HEK293 (cell line): Measurements from ENCODE around the gene AOC2.

Source experiments
- CTCF ChIA-PET: fragments of 350-600 bp; formaldehyde crosslinking; extraction: SDS; loops from one replicate; lab custom pipeline; 2021; ENCODE audit warnings: antibody characterized with exemption; lab: Yijun Ruan, JAX
- POLR2A ChIA-PET: fragments of 300-600 bp; formaldehyde crosslinking; extraction: SDS; loops from one replicate; lab custom pipeline; 2020; ENCODE audit warnings: antibody characterized with exemption, inconsistent platforms; lab: Yijun Ruan, JAX
- H3K27ac ChIP-seq: fragments of 200-500 bp; sonication (Bioruptor generic); 2 replicates; pipeline ENCODE4 v1.5.1; 2014; ENCODE audit warnings: low read depth, low read length, control low read depth, inconsistent platforms; ENCODE audit errors: extremely low read depth
- H3K36me3 ChIP-seq, 2 experiments: fragments of 200-500 bp in 1 of 2; sonication (Bioruptor generic) in 1 of 2; 1 replicate in 1 of 2; 2 replicates in 1 of 2; pipeline ENCODE4 v1.5.1; 2014 to 2017; ENCODE audit warnings: inconsistent platforms in 2 of 2, low read length in 2 of 2; ENCODE audit not compliant: control insufficient read depth in 2 of 2, insufficient read depth in 1 of 2
- H3K4me1 ChIP-seq: fragments of 200-500 bp; sonication (Bioruptor generic); 2 replicates; pipeline ENCODE4 v1.5.1; 2014; ENCODE audit warnings: mild to moderate bottlenecking, low read length, inconsistent platforms; ENCODE audit not compliant: control insufficient read depth, insufficient read depth
- H3K4me3 ChIP-seq: 2 replicates; pipeline ENCODE4 v1.5.1; 2011; ENCODE audit warnings: low read depth, mild to moderate bottlenecking, control low read depth, low read length, moderate library complexity
- H3K9me3 ChIP-seq: fragments of 200-500 bp; sonication (Bioruptor generic); 2 replicates; pipeline ENCODE4 v1.5.1; 2014; ENCODE audit warnings: low read depth, low read length, inconsistent platforms; ENCODE audit not compliant: control insufficient read depth, insufficient read depth
- GLIS1 ChIP-seq: fragments of 450-650 bp; formaldehyde crosslinking; IDR thresholded peaks from 2 replicates; pipeline ENCODE4 v1.5.1; 2016; ENCODE audit warnings: missing biosample characterization, missing genetic modification characterization
- KLF7 ChIP-seq: fragments of 450-650 bp; formaldehyde crosslinking; IDR thresholded peaks from 2 replicates; pipeline ENCODE4 v1.5.1; 2016; ENCODE audit warnings: missing biosample characterization, missing genetic modification characterization, borderline replicate concordance
- KLF9 ChIP-seq: fragments of 450-650 bp; formaldehyde crosslinking; IDR thresholded peaks from 2 replicates; pipeline ENCODE4 v1.5.1; 2016; ENCODE audit warnings: missing biosample characterization, missing genetic modification characterization, low read depth
- OVOL3 ChIP-seq: fragments of 450-650 bp; formaldehyde crosslinking; IDR thresholded peaks from 2 replicates; pipeline ENCODE4 v1.5.1; 2016; ENCODE audit warnings: missing biosample characterization, missing genetic modification characterization
- WT1 ChIP-seq: fragments of 450-650 bp; formaldehyde crosslinking; IDR thresholded peaks from 2 replicates; pipeline ENCODE4 v1.5.1; 2016; ENCODE audit warnings: missing biosample characterization, missing genetic modification characterization
- ZNF132 ChIP-seq: fragments of 450-650 bp; formaldehyde crosslinking; IDR thresholded peaks from 2 replicates; pipeline ENCODE4 v1.5.1; 2017; ENCODE audit warnings: missing biosample characterization, missing genetic modification characterization, borderline replicate concordance
- ZNF146 ChIP-seq: fragments of 450-650 bp; formaldehyde crosslinking; IDR thresholded peaks from 2 replicates; pipeline ENCODE4 v1.5.1; 2016; ENCODE audit warnings: missing biosample characterization, missing genetic modification characterization
- ZNF2 ChIP-seq: fragments of 450-650 bp; formaldehyde crosslinking; IDR thresholded peaks from 2 replicates; pipeline ENCODE4 v1.5.1; 2016; ENCODE audit warnings: missing biosample characterization, missing genetic modification characterization
- ZNF391 ChIP-seq: fragments of 450-650 bp; formaldehyde crosslinking; IDR thresholded peaks from 2 replicates; pipeline ENCODE4 v1.5.1; 2016; ENCODE audit warnings: low read depth, missing biosample characterization, missing genetic modification characterization, borderline replicate concordance
- ZNF423 ChIP-seq: fragments of 450-650 bp; formaldehyde crosslinking; IDR thresholded peaks from 2 replicates; pipeline ENCODE4 v1.5.1; 2016; ENCODE audit warnings: missing biosample characterization, missing genetic modification characterization
- ZNF433 ChIP-seq: fragments of 450-650 bp; formaldehyde crosslinking; IDR thresholded peaks from 2 replicates; pipeline ENCODE4 v1.5.1; 2016; ENCODE audit warnings: missing biosample characterization, missing genetic modification characterization, low read depth
- ZNF544 ChIP-seq: fragments of 450-650 bp; formaldehyde crosslinking; IDR thresholded peaks from 2 replicates; pipeline ENCODE4 v1.5.0; 2017; ENCODE audit warnings: missing biosample characterization, missing genetic modification characterization
- ZNF561 ChIP-seq: fragments of 450-650 bp; IDR thresholded peaks from 2 replicates; pipeline ENCODE4 v1.5.1; 2018; ENCODE audit warnings: missing biosample characterization, missing genetic modification characterization, borderline replicate concordance
- ZNF654 ChIP-seq: fragments of 450-650 bp; formaldehyde crosslinking; IDR thresholded peaks from 2 replicates; pipeline ENCODE4 v1.5.1; 2016; ENCODE audit warnings: low read depth, missing biosample characterization, missing genetic modification characterization
- ZNF843 ChIP-seq: fragments of 450-650 bp; formaldehyde crosslinking; IDR thresholded peaks from 2 replicates; pipeline ENCODE4 v1.5.1; 2016; ENCODE audit warnings: missing biosample characterization, missing genetic modification characterization
- TF ChIP-seq, protein P1 (sequence below): fragments of 450-650 bp; formaldehyde crosslinking; IDR thresholded peaks from 2 replicates; pipeline ENCODE4 v1.5.1; 2016; ENCODE audit warnings: missing biosample characterization, missing genetic modification characterization
- TF ChIP-seq, protein P2 (sequence below): fragments of 450-650 bp; IDR thresholded peaks from 2 replicates; pipeline ENCODE4 v1.5.1; 2018; ENCODE audit warnings: missing biosample characterization, mild to moderate bottlenecking, missing genetic modification characterization
- TF ChIP-seq, protein P3 (sequence below): fragments of 450-650 bp; formaldehyde crosslinking; IDR thresholded peaks from 2 replicates; pipeline ENCODE4 v1.5.1; 2016; ENCODE audit warnings: missing biosample characterization, missing genetic modification characterization
- TF ChIP-seq, protein P4 (sequence below): fragments of 450-650 bp; formaldehyde crosslinking; IDR thresholded peaks from 2 replicates; pipeline ENCODE4; 2016; ENCODE audit warnings: missing biosample characterization, missing genetic modification characterization

The AOC2 gene

DNA sequence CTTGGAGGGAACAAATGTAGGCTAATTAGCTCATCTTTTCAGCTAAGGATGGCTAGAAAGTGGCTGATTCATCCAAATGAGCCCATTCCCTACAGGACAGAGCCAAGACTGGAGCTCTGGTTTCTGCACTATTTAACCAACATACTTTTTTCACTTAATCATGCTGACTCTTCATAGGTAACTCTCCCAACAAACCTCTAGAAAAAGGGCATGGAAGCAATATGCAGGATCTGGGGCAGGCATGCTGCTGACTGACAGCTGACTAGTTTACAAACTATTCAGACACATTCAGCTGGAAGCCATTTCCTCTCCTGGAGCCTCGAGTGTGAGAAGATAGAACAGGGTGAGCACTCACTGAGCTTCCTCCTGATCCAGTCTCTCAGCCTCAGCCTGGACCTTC is 26.5 kb upstream of the AOC2 start (continued):
- TF ChIP-seq ZNF843 (tag by site-specific recombination), result no peak
- TF ChIP-seq, all 188 proteins: peak for 0

DNA sequence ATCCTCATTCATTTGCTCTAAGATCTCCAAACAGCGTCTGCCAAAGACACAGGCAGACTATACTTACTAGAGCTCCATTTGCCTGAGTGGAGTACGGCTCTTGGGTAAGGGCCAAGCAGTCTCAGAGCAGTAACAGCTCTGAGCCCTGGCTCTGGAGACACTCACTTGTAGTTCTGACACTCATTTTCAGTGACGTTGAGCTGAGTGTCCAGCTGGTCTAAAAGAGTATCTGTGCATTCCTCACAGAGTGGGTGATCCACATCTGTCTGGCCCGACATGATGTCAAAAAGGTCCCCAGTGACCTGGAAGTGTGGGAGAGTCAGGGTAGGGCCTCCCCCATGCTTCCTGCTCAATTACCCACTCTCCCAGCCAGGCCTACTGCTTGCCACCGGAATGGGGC is 26.0 kb upstream of the AOC2 start:
- H3K4me1 ChIP-seq, result peaks cover 3% of the 10 kb centered on the region; the same call in 1 of the 2 replicates
- POLR2A ChIA-PET, result interaction anchor here (1.2 to 2.0 kb wide), 2 partner anchors 15 to 180 kb away, joined by 3 to 9 read pairs; partner anchors contain the start of genes PSME3 and RPL27
- CTCF ChIA-PET, result interaction anchor here (0.7 to 8.2 kb wide), 11 partner anchors 8 to 354 kb away, joined by 3 to 46 read pairs (median 4); partner anchors contain the start of genes CNTD1 and COA3
- H3K36me3 ChIP-seq, result peaks cover 84 to 93% of the 10 kb centered on the region in 2 experiments
- no peaks in the 10 kb centered on the region for H3K9me3 ChIP-seq
- no peak overlapping the region for H3K4me3 ChIP-seq
- no peak for TF ChIP-seq ZNF433 (tag by site-specific recombination)
- TF ChIP-seq, all 188 proteins: peak for 0
- H3K27ac ChIP-seq, result no peak overlapping the region

DNA sequence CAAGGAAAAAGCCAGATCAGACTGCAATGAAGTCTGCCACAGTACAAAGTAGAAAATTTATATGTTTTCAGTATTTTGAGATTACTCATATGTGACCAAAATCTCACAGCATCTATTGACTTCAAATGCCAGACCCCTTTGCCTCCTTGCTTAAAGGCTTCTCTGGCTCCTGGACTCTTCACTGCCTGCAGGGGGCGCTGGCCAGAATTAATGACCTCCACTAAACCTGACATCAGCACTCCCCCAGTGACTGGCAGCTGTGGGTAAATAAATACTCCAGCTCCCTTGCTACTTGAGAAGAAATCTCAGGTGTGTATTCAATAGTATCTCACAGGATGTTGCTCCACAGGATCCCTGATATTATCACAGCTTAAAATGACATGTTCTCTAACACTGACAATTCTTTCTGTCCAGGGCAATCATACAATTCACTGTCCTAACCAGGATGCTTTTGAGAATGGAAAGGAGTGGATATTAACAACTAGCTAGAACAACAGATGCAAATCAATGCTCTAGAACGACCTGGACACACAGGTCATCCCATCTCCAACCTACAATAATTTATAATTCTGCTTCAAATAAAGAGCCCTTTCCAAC is 24.3 kb upstream of the AOC2 start:
- Histone ChIP-seq H3K36me3 (peaks cover 69 to 76% of the 10 kb centered on the region in 2 experiments), H3K27ac (no peak overlapping the region), H3K4me3 (no peak overlapping the region), H3K9me3 (no peaks in the 10 kb centered on the region), H3K4me1 (peaks cover 4% of the 10 kb centered on the region; the same call in 1 of the 2 replicates)
- POLR2A ChIA-PET, result interaction anchor here (2.0 kb wide), 1 partner anchor 13 kb away, joined by 9 read pairs; the partner anchor contains the start of gene PSME3
- CTCF ChIA-PET, result interaction anchor here (0.6 to 8.2 kb wide), 35 partner anchors 9 to 1252 kb away, joined by 3 to 52 read pairs (median 4); partner anchors contain the start of genes CNTD1, COA3 and PSME3
- TF ChIP-seq ZNF561 (tag by site-specific recombination) (no peak), ZNF423 (tag by site-specific recombination) (no peak), WT1 (tag by site-specific recombination) (0 out of 2 replicates have a peak, but pooled peaks have one; percentile 20), ZNF654 (tag by site-specific recombination) (peak; percentile 19; the same call in 1 of the 2 replicates), GLIS1 (peak; percentile 41; the same call in 1 of the 2 replicates), ZNF2 (no peak), ZNF146 (no peak)
- TF ChIP-seq, protein P1, sequence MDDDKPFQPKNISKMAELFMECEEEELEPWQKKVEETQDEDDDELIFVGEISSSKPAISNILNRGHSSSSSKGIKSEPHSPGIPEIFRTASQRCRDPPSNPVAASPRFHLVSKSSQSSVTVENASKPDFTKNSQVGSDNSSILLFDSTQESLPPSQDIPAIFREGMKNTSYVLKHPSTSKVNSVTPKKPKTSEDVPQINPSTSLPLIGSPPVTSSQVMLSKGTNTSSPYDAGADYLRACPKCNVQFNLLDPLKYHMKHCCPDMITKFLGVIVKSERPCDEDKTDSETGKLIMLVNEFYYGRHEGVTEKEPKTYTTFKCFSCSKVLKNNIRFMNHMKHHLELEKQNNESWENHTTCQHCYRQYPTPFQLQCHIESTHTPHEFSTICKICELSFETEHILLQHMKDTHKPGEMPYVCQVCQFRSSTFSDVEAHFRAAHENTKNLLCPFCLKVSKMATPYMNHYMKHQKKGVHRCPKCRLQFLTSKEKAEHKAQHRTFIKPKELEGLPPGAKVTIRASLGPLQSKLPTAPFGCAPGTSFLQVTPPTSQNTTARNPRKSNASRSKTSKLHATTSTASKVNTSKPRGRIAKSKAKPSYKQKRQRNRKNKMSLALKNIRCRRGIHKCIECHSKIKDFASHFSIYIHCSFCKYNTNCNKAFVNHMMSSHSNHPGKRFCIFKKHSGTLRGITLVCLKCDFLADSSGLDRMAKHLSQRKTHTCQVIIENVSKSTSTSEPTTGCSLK, result no peak
- TF ChIP-seq, protein P2, sequence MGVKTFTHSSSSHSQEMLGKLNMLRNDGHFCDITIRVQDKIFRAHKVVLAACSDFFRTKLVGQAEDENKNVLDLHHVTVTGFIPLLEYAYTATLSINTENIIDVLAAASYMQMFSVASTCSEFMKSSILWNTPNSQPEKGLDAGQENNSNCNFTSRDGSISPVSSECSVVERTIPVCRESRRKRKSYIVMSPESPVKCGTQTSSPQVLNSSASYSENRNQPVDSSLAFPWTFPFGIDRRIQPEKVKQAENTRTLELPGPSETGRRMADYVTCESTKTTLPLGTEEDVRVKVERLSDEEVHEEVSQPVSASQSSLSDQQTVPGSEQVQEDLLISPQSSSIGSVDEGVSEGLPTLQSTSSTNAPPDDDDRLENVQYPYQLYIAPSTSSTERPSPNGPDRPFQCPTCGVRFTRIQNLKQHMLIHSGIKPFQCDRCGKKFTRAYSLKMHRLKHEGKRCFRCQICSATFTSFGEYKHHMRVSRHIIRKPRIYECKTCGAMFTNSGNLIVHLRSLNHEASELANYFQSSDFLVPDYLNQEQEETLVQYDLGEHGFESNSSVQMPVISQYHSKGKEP (tag by site-specific recombination), result 0 out of 2 replicates have a peak, but pooled peaks have one; percentile 7

DNA sequence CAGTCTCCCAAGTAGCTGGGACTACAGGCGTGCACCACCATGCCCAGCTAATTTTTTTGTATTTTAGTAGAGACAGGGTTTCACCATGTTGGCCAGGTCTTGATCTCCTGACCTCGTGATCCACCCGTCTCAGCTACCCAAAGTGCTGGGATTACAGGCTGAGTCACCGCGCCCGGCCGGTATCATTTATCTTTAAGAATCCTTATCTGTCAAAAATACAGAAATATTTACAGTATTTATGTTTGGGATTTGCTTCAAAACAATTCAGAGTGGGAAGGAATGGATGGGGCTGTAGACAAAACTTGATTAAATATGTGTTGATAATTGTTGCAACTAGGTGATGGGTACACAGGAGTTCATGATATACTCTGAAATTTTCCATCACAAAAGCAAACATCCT is 23.2 kb upstream of the AOC2 start:
- H3K27ac ChIP-seq, result no peak overlapping the region
- ChIA-PET POLR2A (interaction anchor here (0.5 kb wide), 1 partner anchor 545 kb away, joined by 3 read pairs; no protein-coding TSS in a partner anchor), CTCF (interaction anchor here (0.5 to 8.2 kb wide), 18 partner anchors 11 to 243 kb away, joined by 3 to 52 read pairs (median 6); partner anchors contain the start of genes CNTD1, COA3, PSME3 and WNK4)
- no peaks in the 10 kb centered on the region for H3K9me3 ChIP-seq
- no peak overlapping the region for H3K4me3 ChIP-seq
- H3K36me3 ChIP-seq, result peaks cover 58 to 65% of the 10 kb centered on the region in 2 experiments
- H3K4me1 ChIP-seq, result 0 out of 2 replicates have a peak, but pooled peaks cover 4% of the 10 kb centered on the region
- TF ChIP-seq ZNF654 (tag by site-specific recombination) (no peak), KLF7 (tag by site-specific recombination) (no peak), ZNF391 (no peak), OVOL3 (tag by site-specific recombination) (no peak), ZNF132 (tag by site-specific recombination) (no peak), ZNF423 (tag by site-specific recombination) (no peak), ZNF544 (no peak), KLF9 (tag by site-specific recombination) (no peak)
- TF ChIP-seq, protein P3, sequence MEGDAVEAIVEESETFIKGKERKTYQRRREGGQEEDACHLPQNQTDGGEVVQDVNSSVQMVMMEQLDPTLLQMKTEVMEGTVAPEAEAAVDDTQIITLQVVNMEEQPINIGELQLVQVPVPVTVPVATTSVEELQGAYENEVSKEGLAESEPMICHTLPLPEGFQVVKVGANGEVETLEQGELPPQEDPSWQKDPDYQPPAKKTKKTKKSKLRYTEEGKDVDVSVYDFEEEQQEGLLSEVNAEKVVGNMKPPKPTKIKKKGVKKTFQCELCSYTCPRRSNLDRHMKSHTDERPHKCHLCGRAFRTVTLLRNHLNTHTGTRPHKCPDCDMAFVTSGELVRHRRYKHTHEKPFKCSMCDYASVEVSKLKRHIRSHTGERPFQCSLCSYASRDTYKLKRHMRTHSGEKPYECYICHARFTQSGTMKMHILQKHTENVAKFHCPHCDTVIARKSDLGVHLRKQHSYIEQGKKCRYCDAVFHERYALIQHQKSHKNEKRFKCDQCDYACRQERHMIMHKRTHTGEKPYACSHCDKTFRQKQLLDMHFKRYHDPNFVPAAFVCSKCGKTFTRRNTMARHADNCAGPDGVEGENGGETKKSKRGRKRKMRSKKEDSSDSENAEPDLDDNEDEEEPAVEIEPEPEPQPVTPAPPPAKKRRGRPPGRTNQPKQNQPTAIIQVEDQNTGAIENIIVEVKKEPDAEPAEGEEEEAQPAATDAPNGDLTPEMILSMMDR (tag by site-specific recombination), result no peak
- TF ChIP-seq, protein P4, sequence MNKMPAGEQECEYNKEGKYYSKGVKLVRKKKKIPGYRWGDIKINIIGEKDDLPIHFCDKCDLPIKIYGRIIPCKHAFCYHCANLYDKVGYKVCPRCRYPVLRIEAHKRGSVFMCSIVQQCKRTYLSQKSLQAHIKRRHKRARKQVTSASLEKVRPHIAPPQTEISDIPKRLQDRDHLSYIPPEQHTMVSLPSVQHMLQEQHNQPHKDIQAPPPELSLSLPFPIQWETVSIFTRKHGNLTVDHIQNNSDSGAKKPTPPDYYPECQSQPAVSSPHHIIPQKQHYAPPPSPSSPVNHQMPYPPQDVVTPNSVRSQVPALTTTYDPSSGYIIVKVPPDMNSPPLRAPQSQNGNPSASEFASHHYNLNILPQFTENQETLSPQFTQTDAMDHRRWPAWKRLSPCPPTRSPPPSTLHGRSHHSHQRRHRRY (tag by site-specific recombination), result no peak
